Dermis blood vessel endothelial cell (primary cell): Measurements from ENCODE around the gene OSBPL2. TPM values are rescaled to one million over a fixed set of nuclear protein-coding genes. Genes with fewer than 3 reads are reported as not detected.

Source experiments
- DNase-seq: peaks from one replicate; pipeline ENCODE4 v3.0.0; 2010
- total RNA-seq: library from RNA; depleted of rRNA; stranded (reverse); fragments of >200 nt; gene quantifications from 2 replicates; pipeline ENCODE4 v1.2.3, GENCODE V29; 2014

Gene OSBPL2
- total RNA-seq, 1 donor from 2014 or later = 35.7 TPM

GRCh38 chr20:62315773-62316172 is 77.5 kb downstream of the OSBPL2 start:
- no peak for DNase-seq

DNA sequence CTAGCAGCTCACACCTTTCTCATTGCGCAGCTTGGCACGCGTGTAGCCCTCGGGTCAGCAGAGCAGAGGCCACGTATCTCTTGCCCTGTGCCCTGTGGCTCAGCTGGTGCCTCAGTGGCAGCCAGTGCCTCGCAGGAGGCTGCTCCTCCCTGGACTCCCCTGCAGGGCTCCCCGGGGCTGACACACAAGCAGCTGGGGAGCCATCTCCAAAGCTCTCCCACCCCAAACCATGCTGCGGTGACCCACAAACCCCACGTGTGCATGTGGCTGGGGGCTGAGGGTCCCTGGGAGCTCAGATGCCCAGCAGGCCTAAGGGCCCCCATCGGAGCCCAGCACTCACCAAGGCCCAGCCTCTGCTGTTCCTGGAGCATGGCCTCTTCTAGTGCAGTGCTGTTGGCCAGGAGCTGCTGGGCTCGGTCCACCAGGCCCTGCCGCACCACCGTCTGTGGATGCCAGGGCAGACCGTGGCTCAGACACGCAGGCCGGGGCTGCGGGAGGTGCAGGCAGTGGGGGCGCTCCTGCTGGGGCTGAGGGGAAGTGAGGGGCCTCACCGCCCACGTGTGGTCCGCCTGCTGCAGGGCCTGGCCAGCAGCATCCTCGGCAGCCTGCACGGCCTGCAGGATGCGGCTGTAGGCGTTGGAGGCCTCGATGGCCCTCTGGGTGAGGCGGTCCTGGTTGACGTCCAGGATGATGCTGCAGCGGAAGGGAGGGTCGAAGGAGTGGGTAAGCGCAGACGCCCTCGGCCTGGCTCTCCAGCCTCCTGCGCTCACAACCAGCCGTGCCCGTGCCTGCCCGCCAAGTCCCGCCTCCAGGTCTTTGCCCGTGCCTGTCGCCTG is 78.2 kb downstream of the OSBPL2 start:
- no peak for DNase-seq

DNA sequence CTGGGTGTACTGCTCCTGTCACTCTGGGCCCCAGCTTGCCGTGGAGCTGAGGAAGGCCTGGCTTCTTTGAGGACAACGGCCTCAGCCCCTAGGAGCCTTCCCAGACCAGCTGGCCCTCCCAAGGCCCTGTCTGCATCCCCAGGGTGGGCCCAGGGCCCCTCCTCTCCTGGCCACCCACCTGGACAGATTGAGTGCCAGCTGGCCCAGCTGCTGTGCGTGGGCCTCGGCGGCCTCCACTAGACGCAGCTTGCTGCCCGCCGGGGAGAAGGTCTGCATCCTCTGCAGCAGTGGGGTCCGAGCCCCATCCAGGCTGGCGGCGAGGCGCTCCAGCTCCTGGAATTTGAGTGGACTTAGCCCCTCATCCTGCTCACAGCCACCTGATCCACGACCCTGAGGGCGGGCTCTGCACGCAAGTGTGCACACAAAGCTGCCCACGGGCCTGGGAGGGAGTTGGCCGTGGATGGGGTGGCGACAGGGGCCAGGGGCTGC is 78.9 kb downstream of the OSBPL2 start:
- no peak for DNase-seq

- peak; percentile 15 for DNase-seq
These were observed 80.4 kb downstream of the OSBPL2 start for GRCh38 chr20:62318400-62319345.

GRCh38 chr20:62319346-62319909 is 81.1 kb downstream of the OSBPL2 start:
- DNase-seq = no peak

- peak; percentile 34 for DNase-seq
These were observed 82.4 kb downstream of the OSBPL2 start for GRCh38 chr20:62320581-62321354.

GRCh38 chr20:62321521-62321948 is 83.2 kb downstream of the OSBPL2 start:
- DNase-seq = peak; percentile 48

DNA sequence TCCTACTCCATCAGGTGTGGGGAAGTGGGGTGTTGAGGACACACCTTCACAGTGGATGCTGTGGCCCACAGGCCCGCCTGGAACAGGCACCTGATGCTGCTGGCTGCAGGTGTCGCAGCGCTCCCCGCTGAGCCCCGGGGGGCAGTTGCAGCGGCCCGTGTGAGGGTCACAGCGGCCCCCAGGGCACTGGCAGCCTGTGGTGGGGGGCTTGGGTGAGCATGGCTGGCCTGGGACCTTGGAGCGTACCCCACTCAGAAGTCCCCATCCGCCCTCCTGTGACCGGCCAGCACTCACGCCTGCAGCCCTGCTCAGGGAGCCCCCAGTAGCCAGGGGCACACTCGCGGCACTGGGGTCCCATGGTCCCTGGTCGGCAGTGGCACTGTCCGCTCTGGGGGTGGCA is 83.7 kb downstream of the OSBPL2 start:
- DNase-seq = no peak

DNA sequence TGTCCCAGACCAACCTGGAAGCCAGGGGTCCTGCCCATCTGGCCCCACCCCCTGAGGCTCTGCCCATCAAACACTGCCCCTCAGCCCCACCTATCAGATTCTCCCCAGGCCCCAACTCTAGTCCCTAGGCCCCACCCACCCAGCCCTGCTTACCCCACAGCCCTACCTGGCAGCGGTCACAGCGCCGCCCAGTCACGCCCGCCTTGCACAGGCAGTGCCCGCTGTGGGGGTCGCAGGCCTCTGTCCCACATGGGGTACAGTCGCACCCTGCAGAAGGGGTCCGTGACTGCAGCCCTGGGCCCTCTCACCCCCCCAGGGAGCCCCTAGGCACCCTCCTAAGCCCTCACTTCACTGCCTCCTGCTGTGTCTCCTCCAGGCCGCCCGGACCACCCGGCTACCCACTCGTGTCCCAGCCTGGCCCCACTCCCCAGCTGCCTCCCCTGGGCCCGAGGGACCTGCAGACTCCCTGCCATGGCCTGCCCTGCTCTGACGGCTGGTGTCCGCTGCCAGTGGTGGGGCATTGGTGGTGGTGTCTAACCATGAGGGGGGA is 84.2 kb downstream of the OSBPL2 start:
- no peak for DNase-seq

- no peak for DNase-seq
These were observed 85.0 kb downstream of the OSBPL2 start for GRCh38 chr20:62323146-62323979.

GRCh38 chr20:62323980-62324906 is 85.9 kb downstream of the OSBPL2 start:
- DNase-seq = no peak

DNA sequence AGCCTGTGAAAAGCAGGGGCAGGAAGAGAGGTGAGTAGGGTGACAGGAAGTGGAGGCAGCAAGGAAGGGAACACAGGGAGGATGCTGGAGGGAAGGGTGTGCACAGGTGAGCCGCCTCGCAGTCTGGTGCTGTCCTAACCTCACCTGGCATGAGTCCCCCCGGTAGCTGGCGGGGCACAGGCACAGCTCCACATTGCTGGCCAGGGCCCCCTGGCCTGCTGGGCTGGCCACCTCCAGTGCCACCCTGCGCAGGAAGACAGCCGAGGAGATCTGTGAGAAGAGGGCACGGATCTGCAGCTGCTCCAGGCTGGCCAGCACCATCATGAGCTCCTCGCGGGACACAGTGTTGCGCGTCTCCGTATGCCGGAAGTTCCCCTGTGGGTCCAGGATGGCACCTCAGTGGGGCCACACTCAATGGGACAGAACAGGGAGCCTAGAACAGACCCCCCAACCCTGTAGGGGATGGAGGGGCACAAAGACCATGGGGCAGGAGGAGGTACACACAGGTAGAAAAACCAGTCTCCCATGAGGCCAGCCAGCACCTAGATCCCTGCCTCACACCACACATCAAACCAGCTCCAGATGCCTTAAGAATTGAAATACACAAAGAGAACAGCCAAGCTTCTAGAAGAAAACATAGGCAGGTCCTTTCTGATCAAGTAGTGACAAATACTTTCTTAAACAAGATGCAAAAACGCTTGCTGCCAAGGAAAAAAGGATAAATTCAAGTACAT is 87.0 kb downstream of the OSBPL2 start:
- DNase-seq = no peak

DNA sequence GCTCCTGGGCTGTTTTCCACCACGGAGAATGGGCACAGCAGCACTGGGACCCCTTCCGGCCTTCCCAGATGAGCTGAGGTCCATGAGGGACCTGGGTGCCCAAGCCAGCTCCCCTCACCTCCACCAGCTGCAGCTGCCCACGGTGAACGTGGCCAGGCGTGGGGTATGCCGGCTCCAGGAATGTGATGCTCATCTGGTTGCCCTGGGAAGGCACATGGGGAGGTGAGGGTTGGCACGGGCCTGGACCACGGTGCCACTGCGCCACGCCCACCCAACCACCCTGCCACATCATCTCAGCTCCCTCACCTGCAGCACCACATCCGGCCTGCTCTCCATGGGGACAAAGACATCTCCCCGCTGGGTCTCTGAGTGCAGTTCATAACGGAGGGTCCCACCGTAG is 88.2 kb downstream of the OSBPL2 start:
- DNase-seq = no peak

DNA sequence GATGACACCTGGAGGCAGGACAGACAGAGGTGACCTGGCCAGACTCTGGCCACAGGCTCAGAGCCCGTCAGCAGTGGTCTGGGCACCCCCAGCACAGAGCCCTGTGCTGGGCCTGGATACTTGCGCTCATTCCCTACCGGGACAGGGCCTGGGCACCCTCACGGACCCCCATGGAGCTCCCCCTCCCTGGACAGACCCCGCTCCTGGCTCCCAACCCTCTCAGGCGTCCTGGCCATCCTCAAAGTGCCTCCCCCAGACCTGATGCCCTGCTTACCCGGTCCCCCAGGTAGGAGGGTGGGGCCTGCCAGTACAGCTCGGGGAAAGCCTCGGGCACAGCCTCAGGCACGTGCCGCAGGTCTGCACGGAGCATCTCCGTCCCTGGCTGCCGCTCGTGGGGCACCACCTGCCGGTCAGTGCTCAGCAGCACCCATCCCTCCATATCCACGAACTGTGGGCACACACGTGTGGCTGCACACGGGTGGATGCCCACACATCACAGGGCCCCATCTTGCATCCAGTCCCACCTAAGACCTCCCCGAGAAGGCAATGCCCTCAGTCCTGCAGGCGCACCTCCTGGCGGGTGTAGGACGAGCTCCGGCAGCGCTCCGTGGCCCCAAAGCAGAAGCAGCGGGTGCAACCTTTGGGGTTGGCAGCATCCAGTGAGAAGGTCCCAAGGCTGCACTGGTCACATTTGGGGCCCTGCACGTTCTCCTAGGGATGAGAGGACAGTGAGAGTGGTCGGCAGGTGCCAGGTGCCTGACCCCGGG is 88.8 kb downstream of the OSBPL2 start:
- no peak for DNase-seq

DNA sequence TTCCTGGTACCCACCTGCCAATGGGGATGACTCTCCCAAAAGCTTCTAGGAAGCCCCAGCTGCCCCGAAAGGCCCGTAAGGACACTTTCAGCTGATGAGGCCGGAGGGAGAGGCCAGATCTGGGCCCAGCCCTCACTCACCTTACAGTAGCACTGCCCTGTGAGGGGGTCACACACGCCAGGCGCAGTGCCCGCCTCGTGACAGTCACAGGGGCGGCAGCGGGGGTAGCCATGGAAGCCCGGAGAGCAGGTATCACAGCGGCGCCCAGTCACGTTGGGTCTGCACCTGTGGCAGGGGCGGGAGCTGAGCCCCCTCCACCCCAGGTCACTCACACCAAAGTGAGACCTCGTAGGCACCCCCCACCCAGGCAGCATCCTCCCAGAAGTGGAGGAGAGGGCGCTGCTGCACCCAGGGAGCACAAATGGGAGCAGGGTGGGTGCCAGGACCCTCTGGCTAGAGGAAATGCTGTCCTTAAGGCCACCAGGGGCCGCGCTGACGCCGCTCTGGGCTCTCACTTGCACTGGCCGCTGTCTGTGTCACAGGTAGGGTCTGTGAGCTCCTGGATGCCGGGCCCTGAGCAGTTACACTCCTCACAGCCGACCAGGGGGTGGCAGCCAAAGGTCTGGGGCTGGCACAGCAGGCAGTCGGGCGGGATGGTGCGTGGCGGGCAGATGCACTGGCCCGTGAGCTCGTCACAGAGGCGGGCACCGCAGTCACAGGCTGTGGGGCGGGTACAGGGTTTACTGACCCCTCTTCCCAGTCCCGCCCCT is 89.6 kb downstream of the OSBPL2 start:
- DNase-seq = no peak

GRCh38 chr20:62328684-62329388 is 90.5 kb downstream of the OSBPL2 start:
- no peak for DNase-seq
